H9 (cell line): ENCODE results near the gene CIT. TPM values are rescaled to one million over a fixed set of nuclear protein-coding genes. Genes with fewer than 3 reads are reported as not detected.

Experiments
- DNase-seq: peaks from one replicate; pipeline ENCODE4 v3.0.0-alpha.2; 2017
- H2AFZ ChIP-seq: one replicate; pipeline ENCODE4 v1.6.1; 2013; ENCODE audit warnings: mild to moderate bottlenecking, low read length, control low read depth, moderate library complexity
- H2AK5ac ChIP-seq: 2 replicates; pipeline ENCODE4 v1.6.1; 2013; ENCODE audit warnings: low read length, control low read depth, mixed read lengths; ENCODE audit not compliant: insufficient read length
- H2BK120ac ChIP-seq: one replicate; pipeline ENCODE4 v1.6.1; 2013; ENCODE audit warnings: low read depth, mild to moderate bottlenecking, low read length, control low read depth, inconsistent platforms; ENCODE audit not compliant: poor library complexity, severe bottlenecking
- H2BK12ac ChIP-seq: 2 replicates; pipeline ENCODE4 v1.6.1; 2013; ENCODE audit warnings: low read length, control low read depth, mixed read lengths, low read depth; ENCODE audit not compliant: insufficient read length
- H2BK15ac ChIP-seq: 2 replicates; pipeline ENCODE4 v1.6.1; 2013; ENCODE audit warnings: low read depth, low read length, control low read depth
- H2BK20ac ChIP-seq: one replicate; pipeline ENCODE4 v1.6.1; 2013; ENCODE audit warnings: low read depth, mild to moderate bottlenecking, low read length, control low read depth, inconsistent platforms; ENCODE audit not compliant: poor library complexity, severe bottlenecking
- H2BK5ac ChIP-seq: 2 replicates; pipeline ENCODE4 v1.6.1; 2013; ENCODE audit warnings: low read length, control low read depth, mixed read lengths; ENCODE audit not compliant: insufficient read length
- H3K14ac ChIP-seq: 2 replicates; pipeline ENCODE4 v1.6.1; 2013; ENCODE audit warnings: low read length, control low read depth; ENCODE audit not compliant: insufficient read depth
- H3K18ac ChIP-seq: 2 replicates; pipeline ENCODE4 v1.6.1; 2013; ENCODE audit warnings: low read depth, mild to moderate bottlenecking, mixed read lengths, low read length, control low read depth; ENCODE audit not compliant: insufficient read length
- H3K23ac ChIP-seq: 2 replicates; pipeline ENCODE4 v1.6.1; 2013; ENCODE audit warnings: low read length, control low read depth, mixed read lengths, low read depth; ENCODE audit not compliant: insufficient read length
- H3K23me2 ChIP-seq: 2 replicates; pipeline ENCODE4 v1.6.1; 2013; ENCODE audit warnings: low read depth, mild to moderate bottlenecking, mixed read lengths, low read length, control low read depth; ENCODE audit not compliant: insufficient read length, poor library complexity, severe bottlenecking
- H3K27ac ChIP-seq: 2 replicates; pipeline ENCODE4 v1.5.1; 2013; ENCODE audit warnings: low read length, control low read depth, mixed read lengths, low read depth; ENCODE audit not compliant: insufficient read length
- H3K27me3 ChIP-seq: 2 replicates; pipeline ENCODE4 v1.6.1; 2013; ENCODE audit warnings: low read length, control low read depth, inconsistent platforms; ENCODE audit not compliant: insufficient read depth
- H3K4ac ChIP-seq: 2 replicates; pipeline ENCODE4 v1.6.1; 2013; ENCODE audit warnings: low read depth, mild to moderate bottlenecking, control low read depth, inconsistent platforms, low read length, moderate library complexity
- H3K4me1 ChIP-seq: 2 replicates; pipeline ENCODE4 v1.6.1; 2013; ENCODE audit warnings: low read length, control low read depth, inconsistent platforms; ENCODE audit not compliant: insufficient read depth
- H3K4me2 ChIP-seq: 2 replicates; pipeline ENCODE4 v1.6.1; 2013; ENCODE audit warnings: low read length, control low read depth, mixed read lengths; ENCODE audit not compliant: insufficient read length, insufficient read depth
- H3K56ac ChIP-seq: 2 replicates; pipeline ENCODE4 v1.6.1; 2013; ENCODE audit warnings: low read depth, mild to moderate bottlenecking, mixed read lengths, low read length, control low read depth; ENCODE audit not compliant: insufficient read length
- H3K79me1 ChIP-seq: 2 replicates; pipeline ENCODE4 v1.6.1; 2013; ENCODE audit warnings: low read depth, mild to moderate bottlenecking, moderate library complexity, low read length, control low read depth, inconsistent platforms; ENCODE audit not compliant: insufficient read depth, poor library complexity, severe bottlenecking
- H3K79me2 ChIP-seq: 2 replicates; pipeline ENCODE4 v1.6.1; 2013; ENCODE audit warnings: low read length, control low read depth, inconsistent platforms; ENCODE audit not compliant: insufficient read depth
- H3K9ac ChIP-seq: 2 replicates; pipeline ENCODE4 v1.6.1; 2013; ENCODE audit warnings: low read length, control low read depth, mixed read lengths; ENCODE audit not compliant: insufficient read length; ENCODE audit errors: extremely low read depth
- H3K9me3 ChIP-seq: one replicate; pipeline ENCODE4 v1.6.1; 2013; ENCODE audit warnings: low read depth, low read length, inconsistent platforms; ENCODE audit not compliant: control insufficient read depth
- H3T11ph ChIP-seq: one replicate; pipeline ENCODE4 v1.6.1; 2013; ENCODE audit warnings: mild to moderate bottlenecking, low read length, control low read depth, inconsistent platforms
- H4K20me1 ChIP-seq: one replicate; pipeline ENCODE4 v1.6.1; 2013; ENCODE audit not compliant: control insufficient read depth, insufficient read length, insufficient read depth
- H4K5ac ChIP-seq: 2 replicates; pipeline ENCODE4 v1.6.1; 2013; ENCODE audit warnings: low read depth, mild to moderate bottlenecking, mixed read lengths, low read length, control low read depth; ENCODE audit not compliant: insufficient read length
- H4K8ac ChIP-seq: replicated peaks from 2 replicates; pipeline ENCODE4 v1.6.1; 2013; ENCODE audit warnings: low read length, control low read depth, mixed read lengths, low read depth; ENCODE audit not compliant: insufficient read length
- H4K91ac ChIP-seq: 2 replicates; pipeline ENCODE4 v1.6.1; 2013; ENCODE audit warnings: low read depth, mild to moderate bottlenecking, moderate library complexity, mixed read lengths, low read length, control low read depth; ENCODE audit not compliant: insufficient read length
- H3K27ac Mint-ChIP-seq, 3 experiments: 2 replicates in 2 of 3; 3 replicates in 1 of 3; pipeline ENCODE4 v1.8.0; 2020 to 2021; ENCODE audit warnings: mixed read lengths in 3 of 3, mild to moderate bottlenecking in 1 of 3, moderate library complexity in 1 of 3
- H3K27me3 Mint-ChIP-seq: 2 replicates; pipeline ENCODE4 v1.8.0; 2021; ENCODE audit warnings: low read depth, mild to moderate bottlenecking, moderate library complexity, mixed read lengths
- H3K36me3 Mint-ChIP-seq, 3 experiments: 2 replicates in 2 of 3; 3 replicates in 1 of 3; pipeline ENCODE4 v1.8.0; 2020 to 2021; ENCODE audit warnings: low read depth in 3 of 3, mixed read lengths in 3 of 3; ENCODE audit not compliant: insufficient read depth in 1 of 3
- H3K4me1 Mint-ChIP-seq, 2 experiments: 2 replicates each; pipeline ENCODE4 v1.8.0; 2020; ENCODE audit warnings: mixed read lengths in 2 of 2
- H3K4me3 Mint-ChIP-seq, 2 experiments: 2 replicates in 1 of 2; 3 replicates in 1 of 2; pipeline ENCODE4 v1.8.0; 2020 to 2021; ENCODE audit warnings: mild to moderate bottlenecking in 2 of 2, mixed read lengths in 2 of 2, moderate library complexity in 1 of 2
- H3K9me3 Mint-ChIP-seq, 2 experiments: 2 replicates in 1 of 2; 3 replicates in 1 of 2; pipeline ENCODE4 v1.8.0; 2020; ENCODE audit warnings: mild to moderate bottlenecking in 2 of 2, mixed read lengths in 2 of 2, moderate library complexity in 1 of 2
- WGBS: extraction: QIAGEN DNeasy Blood & Tissue Kit; methylation state at CpG from one replicate; pipeline ENCODE4 v1.1.7; 2013; ENCODE audit warnings: missing lambda C conversion rate, low lambda C conversion rate, mixed read lengths; ENCODE audit not compliant: insufficient read length; ENCODE audit errors: extremely low coverage; 5-methylcytosine and 5-hydroxymethylcytosine counted together
- total RNA-seq: library from RNA; stranded (reverse); gene quantifications from 2 replicates; pipeline ENCODE4 v1.2.1, GENCODE V29; 2021
- TF ChIP-seq, protein P1 (sequence below): fragments of 200-600 bp; sonication (generic); conservative IDR thresholded peaks from 3 replicates; pipeline ENCODE4 v1.8.0; 2021; ENCODE audit warnings: antibody characterized with exemption, mild to moderate bottlenecking

CIT gene
- total RNA-seq, 1 experiment from 2014 or later, result 55.3 TPM

DNA sequence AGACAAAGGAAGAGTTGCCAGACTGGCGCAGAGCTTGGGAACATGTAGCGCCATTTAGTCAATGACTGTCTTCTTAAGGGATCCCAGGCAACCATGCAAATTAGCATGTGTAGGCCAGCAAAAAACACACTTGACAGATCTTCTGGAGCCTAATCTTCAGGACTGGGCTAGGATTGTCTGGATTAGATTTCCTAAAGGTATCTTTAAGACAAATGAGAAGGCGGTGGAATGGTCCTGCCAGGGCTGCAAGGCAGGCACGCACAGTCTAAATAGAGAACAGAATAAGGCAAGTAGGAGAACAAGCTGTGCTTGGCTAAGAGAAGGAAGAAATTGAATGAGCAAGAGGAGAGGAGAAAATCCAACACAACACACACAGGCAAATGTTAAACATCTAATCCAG is 80.0 kb downstream of the CIT start:
- no peak overlapping the region for H3K27ac ChIP-seq
- H3K27ac Mint-ChIP-seq, result no peak overlapping the region
- WGBS, result no CpG with 5 or more reads among the region's 4 CpGs
- no peak overlapping the region for H3K18ac ChIP-seq
- H3K23me2 ChIP-seq, result no peaks in the 10 kb centered on the region
- no peak overlapping the region for H3K14ac ChIP-seq
- H4K8ac ChIP-seq, result no peak overlapping the region
- H3K79me2 ChIP-seq, result no peaks in the 10 kb centered on the region
- TF ChIP-seq, protein P1, sequence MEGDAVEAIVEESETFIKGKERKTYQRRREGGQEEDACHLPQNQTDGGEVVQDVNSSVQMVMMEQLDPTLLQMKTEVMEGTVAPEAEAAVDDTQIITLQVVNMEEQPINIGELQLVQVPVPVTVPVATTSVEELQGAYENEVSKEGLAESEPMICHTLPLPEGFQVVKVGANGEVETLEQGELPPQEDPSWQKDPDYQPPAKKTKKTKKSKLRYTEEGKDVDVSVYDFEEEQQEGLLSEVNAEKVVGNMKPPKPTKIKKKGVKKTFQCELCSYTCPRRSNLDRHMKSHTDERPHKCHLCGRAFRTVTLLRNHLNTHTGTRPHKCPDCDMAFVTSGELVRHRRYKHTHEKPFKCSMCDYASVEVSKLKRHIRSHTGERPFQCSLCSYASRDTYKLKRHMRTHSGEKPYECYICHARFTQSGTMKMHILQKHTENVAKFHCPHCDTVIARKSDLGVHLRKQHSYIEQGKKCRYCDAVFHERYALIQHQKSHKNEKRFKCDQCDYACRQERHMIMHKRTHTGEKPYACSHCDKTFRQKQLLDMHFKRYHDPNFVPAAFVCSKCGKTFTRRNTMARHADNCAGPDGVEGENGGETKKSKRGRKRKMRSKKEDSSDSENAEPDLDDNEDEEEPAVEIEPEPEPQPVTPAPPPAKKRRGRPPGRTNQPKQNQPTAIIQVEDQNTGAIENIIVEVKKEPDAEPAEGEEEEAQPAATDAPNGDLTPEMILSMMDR, result no peak
- H3K4me1 Mint-ChIP-seq, result no peaks in the 10 kb centered on the region
- H2AFZ ChIP-seq, result no peak overlapping the region
- H3K4me3 Mint-ChIP-seq, result no peak overlapping the region
- no peak overlapping the region for H3K9ac ChIP-seq
- no peak overlapping the region for H2BK15ac ChIP-seq
- no peak overlapping the region for H4K91ac ChIP-seq
- no peaks in the 10 kb centered on the region for H4K20me1 ChIP-seq
- no peak overlapping the region for H2BK12ac ChIP-seq
- no peak overlapping the region for H3K4ac ChIP-seq
- no peaks in the 10 kb centered on the region for H3K9me3 Mint-ChIP-seq
- no peak overlapping the region for H4K5ac ChIP-seq
- no peak overlapping the region for H2BK120ac ChIP-seq
- no peak for DNase-seq
- H3K27me3 Mint-ChIP-seq, result no peaks in the 10 kb centered on the region
- no peak overlapping the region for H3K23ac ChIP-seq
- no peaks in the 10 kb centered on the region for H3K27me3 ChIP-seq
- no peak overlapping the region for H3K4me2 ChIP-seq
- no peak overlapping the region for H2BK20ac ChIP-seq
- peaks cover 2% of the 10 kb centered on the region; the same call in 1 of the 2 replicates for H3K4me1 ChIP-seq
- no peak overlapping the region for H2BK5ac ChIP-seq
- H2AK5ac ChIP-seq, result no peak overlapping the region
- H3K36me3 Mint-ChIP-seq, result peaks cover 5 to 24% (median 19%) of the 10 kb centered on the region in 3 experiments; a peak in 5 of 7 replicates
- H3K79me1 ChIP-seq, result no peaks in the 10 kb centered on the region
- H3T11ph ChIP-seq, result no peak overlapping the region
- H3K56ac ChIP-seq, result no peak overlapping the region
- H3K9me3 ChIP-seq, result no peaks in the 10 kb centered on the region
